ENCODE data around the gene SLC6A18.

- TF ChIP-seq POLR2AphosphoS5 (IDR thresholded peaks at IDR 0.05; ENCODE audit: borderline replicate concordance, low read depth, low read length) (no peak), EZH2 (IDR thresholded peaks at IDR 0.05) (no peak), FOXP2 (optimal IDR thresholded peaks at IDR 0.05; ENCODE audit: control extremely low read depth, extremely low read length, insufficient read depth) (no peak)
Observed at GRCh38 chr5:1210832-1211251, 14.3 kb upstream of the SLC6A18 start.

All from SK-N-MC (cell line).